Endometrium (tissue), 2 donors: ENCODE measurements around the gene DPT.

Experiments used
- FAIRE-seq: peaks from 2 replicates; lab custom pipeline; 2012; peaks lifted over from hg19 to GRCh38; lab: Jason Lieb, UNC
- donor health status: control.
- donor health status: control.

DPT gene

DNA sequence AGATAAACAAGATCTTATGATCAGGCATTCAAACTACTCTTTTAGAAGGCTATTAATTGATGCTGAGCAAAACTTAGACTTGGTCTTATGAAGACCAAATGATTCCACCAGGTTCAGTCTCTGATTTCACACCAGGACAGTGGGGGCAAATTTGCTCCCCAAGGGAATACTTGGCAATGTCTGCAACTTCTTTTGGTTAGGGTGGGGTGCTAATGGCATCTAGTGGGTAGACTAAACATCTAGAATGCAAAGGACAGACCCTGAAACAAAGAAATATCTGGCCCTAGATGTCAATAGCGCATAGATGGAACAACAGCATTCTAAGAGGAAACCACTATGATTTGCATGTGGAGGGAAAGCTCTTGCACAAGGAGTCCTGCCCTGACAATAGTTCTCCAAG lies 30.6 kb downstream of the DPT start:
- FAIRE-seq = no peak

DNA sequence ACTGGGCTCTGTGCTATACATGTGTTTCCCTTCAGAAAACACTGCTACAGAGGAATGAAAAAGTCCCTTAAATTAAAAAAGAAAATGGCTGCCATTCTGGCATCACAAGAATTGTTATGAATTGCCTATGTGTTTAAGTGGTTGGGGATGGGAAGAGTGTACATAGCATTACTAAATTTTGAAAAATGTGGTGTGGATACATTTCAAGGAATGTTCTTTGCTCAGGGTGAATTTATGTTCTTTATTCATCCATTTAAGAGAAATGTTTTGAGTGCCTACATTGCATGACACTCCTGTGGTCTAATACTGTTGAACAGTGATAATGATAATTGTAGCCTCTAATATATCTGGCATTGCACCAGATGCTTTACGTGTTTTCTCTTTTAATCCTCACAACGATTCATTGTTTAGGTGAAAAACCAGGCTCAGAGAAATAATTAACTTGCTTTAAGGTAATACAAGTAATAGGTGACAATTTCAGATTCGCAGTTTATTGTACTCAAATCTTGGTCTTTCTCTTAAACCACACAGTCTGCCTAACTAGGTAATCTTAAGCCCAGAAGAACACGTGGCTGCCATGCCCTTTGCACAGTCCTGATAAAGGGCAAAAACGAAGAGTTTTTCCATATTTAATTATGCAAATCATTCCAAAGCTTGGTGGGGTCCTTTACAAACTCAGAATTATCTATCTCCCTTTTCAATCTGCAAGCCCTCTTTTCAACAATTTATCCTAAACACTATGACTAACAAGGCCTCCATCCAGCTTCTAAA lies 31.5 kb downstream of the DPT start:
- FAIRE-seq = no peak

DNA sequence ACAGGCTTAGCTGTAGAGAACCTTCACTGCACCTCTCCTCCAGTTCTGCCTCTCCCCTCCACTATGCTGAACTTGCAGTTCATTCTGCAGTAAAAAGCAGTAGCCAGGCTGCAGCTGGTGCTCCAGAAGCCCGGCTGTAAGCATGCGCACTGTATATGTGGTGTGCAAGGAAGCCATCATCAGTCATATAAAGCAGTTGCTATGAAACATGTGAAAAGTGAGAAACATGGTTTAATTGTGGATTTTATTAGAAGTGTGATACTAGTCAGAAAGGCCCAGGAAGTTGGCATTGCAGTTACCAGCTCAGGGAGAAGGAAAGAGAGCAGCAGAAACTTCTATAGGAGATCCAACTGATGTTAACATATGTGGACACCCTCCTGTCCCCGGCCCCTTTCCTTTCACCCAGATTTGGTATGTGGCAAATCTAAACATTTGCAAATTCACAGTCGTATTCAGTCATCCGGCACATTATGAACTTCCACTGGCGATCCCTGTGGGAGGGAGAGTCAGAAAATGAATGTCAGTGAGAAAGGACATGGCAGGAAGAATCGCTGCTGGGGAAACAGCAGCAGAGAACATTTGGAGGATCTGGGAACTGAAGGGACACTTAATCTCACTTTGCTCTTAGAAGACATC lies 32.8 kb downstream of the DPT start:
- FAIRE-seq = no peak

DNA sequence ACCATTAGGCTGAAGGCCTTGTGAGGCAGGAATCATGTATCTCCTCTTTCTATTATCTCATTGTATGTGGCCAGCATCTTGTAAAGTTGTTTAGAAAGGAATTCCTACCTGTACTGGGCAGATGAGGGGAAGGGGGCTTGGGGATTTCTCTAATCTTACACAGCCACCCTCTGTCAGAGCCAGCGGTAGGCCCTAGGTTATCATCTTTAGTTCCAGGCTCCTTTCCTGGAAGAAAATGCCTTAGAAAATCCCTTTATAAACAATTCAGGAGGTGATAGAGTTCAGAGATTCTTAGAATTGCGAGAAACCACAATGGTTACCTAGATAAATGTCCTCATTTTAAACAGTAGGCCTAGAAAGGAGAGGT lies 35.2 kb downstream of the DPT start:
- FAIRE-seq = no peak

DNA sequence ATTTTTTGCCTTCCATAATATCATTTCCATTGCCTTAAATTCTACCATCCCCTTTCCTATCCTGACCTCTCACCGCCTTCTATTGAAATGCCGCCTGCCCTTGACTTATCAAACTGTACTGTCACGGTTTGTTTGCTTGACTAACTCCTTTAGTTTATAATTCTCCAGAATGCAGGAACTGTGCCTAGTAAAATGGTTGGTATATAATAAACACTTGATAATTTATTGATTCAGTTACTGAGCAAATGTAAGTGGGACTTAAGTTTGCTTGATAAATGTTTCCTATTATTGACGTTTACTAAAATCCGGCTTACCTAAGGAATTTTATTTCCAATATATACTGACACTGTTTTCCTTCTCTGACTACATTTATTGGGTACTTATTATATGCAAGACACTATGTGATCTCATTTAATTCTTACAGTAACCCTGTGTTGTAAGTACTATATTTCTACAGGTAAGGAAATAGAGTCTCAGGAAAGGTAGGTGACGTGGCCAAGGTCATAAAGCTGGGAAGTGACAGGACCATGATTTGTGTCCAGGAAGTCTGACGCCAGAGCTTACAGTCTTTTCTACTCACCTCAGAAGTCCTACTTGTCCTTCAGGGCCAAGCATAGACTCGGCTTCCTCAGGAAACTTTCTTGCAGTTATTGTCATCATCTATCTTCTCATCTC lies 35.7 kb downstream of the DPT start:
- FAIRE-seq = no peak

DNA sequence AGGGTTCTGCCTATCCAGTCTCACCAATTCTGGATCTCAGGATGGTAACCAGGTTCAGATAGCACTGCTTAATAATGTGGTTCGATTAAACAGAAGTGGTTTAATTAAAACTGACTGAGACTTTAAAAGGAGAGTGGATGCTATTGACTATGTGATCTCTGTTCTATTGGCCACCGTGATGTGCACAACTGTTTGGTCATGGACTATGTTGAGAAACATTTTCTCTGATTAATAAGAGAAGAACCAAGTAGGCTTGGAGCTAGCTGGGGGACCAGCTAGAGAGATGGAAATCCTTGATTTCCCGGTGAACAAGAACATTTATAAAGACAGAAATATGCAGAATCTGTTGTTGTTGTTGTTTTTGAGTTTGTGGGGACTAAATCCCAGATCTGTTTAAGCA lies 36.5 kb downstream of the DPT start:
- FAIRE-seq = no peak

DNA sequence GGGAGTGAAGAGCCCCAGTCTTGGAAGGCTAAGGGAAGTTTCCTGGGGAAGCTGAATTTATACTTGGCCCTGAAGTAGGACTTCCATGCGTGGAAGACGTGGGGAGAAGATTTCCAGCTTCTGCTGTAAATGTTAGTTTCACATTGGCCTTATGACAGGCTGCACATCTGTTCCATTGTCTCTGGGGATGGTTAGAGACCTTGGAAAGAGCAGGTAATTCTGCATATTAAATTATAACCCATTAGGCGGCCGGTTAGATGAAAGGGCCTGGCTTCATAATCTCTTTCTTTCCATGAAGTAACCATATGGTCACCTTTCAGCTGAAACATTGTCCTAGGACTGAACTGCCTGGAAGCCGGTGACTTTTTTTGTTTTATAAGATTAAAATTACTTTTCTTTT lies 37.5 kb downstream of the DPT start:
- FAIRE-seq = no peak

DNA sequence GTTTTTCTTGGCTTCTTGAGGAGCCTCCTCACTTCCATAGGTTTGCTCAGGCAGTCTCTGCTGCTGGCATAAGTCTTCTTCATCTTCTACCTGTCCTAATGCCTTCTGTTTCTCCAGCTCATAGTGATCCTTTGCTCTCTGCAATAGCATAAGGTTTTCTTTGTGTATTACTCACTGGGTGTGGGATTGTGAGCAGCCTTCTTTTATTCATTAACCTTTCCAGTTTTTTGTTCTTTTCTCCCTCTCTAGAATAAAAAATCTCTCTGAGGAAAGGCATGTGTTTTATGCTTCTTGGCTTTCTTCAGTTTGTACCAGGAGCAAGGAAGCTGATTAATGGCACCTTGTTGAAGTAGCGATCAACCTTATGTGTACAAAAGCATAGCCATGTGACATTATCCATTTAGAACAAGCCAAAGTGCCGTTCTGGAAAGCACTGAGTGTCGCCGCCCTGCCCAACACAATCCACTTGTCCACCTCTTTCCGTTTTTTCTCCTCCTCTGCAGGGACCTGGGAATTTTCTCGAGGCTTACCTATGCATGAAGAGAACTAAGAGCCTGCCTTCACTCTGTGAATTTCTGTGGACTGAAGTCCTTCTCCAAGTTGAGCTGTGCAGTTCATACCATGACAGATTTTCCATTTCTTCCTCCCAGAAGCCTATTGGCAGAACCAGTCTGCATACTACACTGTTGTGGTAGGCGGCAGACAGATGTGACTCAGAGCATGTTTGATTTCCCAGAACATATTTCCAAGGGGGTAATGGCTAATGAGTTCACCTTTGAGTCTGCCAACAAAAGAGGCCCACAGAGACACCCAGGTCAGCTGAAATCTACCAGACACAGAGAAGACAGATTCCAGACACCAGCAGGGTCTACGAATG lies 39.0 kb downstream of the DPT start:
- FAIRE-seq = no peak

DNA sequence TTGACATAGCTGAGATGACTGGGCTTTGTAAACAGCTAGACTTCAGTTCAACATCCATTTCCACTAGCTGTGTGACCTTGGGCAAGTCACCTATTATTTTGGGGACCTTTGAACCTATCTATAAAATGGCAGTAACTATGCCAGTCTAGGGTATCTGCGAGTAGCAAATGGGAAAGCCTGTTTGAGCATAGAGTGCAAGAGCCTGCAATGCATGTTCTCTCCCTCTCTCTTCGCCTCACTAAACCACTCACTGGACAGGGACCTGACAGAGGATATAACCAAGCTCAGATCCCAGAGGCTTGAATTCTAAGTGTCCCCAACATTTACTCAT lies 39.7 kb downstream of the DPT start:
- no peak for FAIRE-seq

DNA sequence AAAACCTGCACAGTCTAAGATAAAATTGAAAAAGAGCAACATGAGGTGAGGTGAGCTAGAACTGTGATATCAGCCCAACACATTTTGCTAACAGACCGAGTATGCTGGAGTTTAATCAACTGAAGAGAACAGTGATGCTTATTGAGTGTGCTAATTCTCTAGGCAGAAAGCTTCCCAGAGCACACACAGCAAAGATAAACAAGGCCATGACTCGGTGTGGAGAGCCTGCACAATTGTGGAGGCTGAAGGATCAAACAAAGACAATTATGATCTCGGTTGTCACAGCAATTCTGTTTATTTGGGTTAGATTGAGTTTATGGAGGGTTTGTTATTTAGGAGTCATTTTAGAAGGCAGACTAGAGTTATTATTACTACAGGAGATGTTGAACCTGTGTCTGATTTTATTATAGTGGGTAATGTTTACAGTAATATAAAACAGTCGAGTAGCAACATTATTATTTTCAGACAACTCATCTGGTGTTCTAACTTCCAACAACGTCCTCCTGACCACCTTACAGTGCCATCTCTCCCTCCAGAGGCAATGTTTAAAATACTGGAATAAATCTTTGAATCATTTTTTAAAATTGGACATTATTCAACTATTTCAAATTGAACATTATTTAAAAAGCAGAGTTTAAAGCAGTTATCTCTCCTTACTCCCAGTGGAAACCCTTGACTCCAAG lies 40.2 kb downstream of the DPT start:
- FAIRE-seq = peak; percentile 92

DNA sequence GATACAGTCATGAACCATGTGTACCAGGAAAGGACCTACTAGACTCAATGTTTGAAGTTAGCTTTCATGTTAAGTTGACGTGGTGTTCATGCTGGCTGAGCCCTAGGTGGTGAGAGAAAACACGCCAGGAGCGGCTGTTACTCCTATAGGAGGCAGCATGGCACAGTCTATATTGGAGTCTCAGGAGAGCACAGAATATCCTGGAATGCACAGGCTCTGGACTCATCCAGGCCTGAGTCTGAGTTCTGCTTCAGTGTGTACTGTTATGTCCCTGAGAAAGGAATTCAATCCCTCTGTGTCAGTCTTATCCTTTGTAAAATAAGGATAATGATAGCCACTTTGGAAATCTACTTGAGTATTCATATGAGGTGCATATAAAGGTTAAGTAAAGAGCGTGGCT lies 41.2 kb downstream of the DPT start:
- FAIRE-seq = no peak

DNA sequence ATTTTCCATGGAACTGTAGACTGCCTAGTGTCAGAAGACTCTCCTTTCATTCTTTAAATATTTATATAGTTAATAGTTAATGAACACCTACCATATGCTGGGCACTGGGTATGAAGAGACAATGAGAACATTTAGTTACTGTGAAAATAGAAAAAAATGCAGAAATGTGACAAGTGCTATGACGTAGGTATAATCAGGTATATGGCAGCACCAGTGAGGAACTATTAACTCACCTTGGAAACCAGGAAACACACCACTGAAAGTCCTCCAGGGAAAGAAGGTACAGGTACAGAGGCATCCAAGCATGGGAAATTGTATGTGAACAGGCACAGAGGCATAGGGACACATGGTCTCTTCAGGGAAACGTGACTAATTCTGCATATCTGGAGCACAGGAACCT lies 42.3 kb downstream of the DPT start:
- no peak for FAIRE-seq

DNA sequence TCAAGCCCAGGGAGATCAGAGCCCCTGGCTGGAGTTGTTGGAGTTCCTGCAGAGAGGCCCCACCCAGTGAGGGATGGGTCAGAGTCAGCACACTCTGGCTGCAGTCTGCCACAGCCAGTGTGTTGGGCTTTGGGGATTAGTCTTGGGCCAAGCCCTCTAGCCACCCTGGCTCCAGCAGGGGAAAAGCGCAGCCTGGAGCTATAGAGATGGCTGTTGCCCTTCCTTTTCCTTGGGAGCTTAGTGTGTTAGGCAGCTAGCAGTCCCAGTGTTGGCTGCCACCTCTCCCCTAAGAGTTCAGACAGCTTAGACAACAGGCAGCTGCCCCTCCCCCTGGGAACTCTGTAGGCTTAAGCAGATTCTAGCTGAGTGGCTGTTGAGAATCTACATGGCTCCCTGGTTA lies 45.1 kb downstream of the DPT start:
- no peak for FAIRE-seq

DNA sequence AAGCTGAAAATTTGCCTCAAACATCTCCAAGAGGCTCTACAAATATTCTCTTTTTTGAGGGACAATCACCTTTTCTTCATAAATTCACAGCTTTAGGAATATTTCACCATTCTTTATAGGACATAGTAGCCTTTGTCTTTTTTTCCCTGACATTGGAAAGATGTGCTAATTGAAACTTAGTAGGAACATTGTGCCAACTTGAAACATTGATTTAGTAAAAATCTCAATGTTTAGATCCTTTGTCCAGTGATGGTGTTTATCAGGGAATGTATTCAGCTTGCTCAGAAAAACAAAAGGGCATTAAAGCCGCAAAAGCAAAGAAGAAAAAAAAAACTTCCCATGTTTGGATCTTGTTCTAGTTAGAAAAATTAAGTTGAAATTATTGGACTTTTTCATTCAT lies 52.1 kb downstream of the DPT start:
- no peak for FAIRE-seq

DNA sequence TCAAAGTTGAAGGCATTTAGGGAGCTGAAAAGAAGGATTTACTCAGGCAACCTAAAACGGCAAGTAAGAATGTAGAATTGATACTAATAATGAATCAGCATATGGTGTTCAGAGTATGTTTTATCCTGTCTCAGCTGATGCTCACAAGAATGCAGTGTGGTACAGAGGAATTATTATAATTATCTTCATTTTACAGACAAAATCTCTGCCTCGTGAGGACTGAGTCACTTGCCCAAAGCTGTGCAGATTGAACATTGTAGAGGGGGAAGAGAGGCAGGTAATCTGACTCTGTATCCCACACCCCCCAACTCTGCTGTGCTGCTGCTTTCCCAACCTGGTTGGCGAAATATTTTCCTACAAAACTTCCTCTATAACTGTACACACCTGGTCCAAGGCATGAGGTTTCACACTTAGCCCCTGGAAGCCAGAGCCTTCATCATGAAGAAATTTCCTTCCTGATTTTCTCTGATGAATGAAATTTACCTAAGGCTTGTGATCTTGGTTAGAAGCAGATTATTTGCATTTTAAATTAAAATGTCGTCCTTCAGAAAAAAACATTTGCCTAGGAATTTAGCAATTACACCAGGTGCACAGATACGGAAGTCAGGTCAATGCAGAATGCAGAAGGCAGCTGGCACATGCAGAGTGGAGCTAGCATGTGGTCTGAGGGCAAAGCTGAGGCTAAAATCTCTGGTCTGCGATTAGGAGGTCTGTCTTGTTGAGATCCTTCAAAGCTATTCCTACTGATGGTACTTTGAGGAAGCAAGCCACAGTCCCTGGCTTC lies 52.8 kb downstream of the DPT start:
- no peak for FAIRE-seq

DNA sequence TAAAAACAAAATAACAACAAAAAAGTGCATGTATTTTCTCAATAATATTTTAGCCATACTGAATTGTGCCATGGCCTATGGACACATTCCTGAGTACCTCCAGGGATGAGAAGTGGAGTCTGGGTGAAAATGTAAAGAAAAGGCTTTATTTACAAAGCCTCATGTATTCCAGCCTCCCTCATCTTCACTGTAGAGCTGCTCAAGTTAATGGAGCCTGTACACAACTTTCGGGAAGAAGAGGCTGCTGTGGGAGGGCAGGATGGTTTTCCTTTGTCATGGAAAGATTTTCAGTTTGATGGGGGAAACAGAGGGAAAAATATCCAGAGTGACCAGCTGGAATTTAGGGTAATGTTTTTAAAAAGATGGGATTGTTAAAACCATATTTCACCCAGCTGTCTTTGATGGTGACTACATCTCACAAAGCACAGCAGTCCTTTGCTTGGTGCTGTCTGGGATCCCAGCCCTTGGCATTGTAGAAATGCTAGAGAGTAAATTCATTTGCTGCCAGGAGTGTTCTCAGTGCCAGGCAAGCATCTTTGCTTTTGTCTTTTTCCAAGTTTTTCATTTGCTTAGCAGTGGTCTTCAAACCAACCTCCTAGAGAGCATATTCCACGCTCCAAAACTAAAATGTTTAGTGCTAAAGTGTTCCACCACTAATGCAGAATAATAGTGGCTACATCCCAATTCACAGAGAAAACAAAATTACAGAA lies 54.9 kb downstream of the DPT start:
- FAIRE-seq = no peak

DNA sequence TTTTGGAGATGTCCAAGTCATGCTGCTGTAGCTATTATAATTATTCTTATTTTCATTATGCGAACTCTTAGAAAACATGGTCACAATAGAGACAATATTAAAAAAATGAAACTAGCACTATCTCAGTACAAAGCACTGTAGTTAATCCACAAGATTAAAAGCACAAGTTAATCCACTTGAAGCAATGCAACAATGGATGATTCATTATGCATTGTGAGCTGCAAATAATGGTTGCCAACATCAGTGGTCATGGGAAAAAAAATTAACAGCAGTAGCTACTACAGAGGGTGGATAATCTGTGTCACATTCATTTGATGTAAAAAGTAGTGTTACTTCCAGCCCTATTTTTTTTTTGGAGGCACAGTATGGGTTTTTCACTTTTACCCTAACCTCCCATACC lies 56.7 kb downstream of the DPT start:
- no peak for FAIRE-seq

DNA sequence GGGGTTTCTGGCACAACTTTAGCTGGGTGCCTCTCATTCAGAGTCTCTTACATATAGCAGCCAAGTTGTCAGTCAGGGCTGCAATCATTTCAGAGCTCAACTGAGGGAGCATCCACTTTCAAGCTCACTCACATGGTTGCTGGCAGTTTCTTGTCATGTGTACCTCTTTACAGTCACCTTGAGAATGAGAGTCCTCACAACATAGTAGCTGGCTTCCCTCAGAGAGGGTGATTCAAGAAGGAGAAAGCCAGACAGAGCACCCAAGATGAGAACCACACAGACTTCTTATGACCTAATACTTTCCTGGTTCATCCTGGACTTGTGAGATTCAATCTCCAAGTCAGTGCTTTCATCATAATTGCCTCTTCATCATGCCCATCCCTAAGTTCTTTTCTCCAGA lies 57.2 kb downstream of the DPT start:
- no peak for FAIRE-seq

DNA sequence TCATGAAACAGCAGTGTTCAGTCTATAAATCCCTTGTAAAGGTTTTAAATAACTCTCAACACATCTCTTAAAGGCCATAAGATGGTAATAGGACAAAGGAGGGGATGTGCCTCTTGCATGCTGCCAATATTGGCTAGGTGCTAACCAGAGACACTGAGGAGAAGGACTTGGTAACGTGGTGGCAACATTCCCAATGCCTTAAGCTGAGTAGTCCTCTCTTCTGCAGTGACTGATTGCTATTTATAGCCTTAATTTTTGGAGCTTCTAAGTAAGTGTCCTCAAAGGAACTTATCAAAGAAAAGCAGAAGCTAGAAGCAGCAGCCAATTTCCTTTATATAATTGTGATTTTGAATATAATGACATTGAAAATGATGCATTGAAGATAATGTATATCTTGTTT lies 63.0 kb downstream of the DPT start:
- no peak for FAIRE-seq

DNA sequence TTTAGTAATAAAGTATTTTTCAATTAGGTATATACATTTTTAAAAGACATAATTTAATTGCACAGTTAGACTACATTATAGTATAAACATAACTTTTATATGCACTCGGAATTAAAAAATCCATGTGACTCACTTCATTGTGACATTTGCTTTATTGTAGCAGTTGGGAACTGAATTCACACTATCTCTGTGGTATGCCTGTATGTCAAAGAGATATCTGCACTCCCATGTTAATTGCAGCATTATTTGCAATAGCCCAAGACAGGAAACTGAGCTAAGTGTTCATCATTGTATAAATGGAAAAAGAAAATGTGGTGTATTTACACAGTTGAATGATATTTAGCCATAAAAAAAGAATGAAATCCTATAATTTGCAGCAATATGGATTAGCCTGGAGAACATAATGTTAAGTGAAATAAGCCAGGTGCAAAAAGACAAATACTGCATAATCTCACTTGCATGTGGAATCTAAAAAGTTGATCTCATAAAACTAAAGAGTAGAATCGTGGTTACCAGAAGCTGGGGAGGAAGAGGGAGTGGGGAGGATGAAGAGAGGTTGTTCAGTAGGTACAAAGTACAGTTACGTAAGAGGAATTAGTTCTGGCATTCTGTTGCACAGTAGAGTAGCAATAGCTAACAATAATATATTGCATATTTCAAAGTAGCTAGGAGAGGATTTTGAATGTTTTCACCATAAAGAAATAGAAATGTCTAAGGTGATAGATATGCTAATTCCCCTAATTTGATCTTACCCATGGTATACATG lies 64.8 kb downstream of the DPT start:
- no peak for FAIRE-seq
